Measurements from ENCODE around the gene TMEM63A.

TMEM63A gene

GRCh38 chr1:225886159-225887029 lies 4.2 kb upstream of the TMEM63A start:
- TF ChIP-seq Cebpa-rat (IDR thresholded peaks at IDR 0.05): no peak
- H3K4me1 ChIP-seq: peaks cover 28% of the 10 kb centered on the region
- no peaks in the 10 kb centered on the region for H3K36me3 ChIP-seq
- no peaks in the 10 kb centered on the region for H3K9me3 ChIP-seq
- H3K4me2 ChIP-seq: no peak overlapping the region
- H4K20me1 ChIP-seq: no peaks in the 10 kb centered on the region; the same call in 1 of the 2 replicates
- H3K4me3 ChIP-seq: no peak overlapping the region
- no peak overlapping the region for H3K27ac ChIP-seq
- no peak overlapping the region for H3K9ac ChIP-seq
- peaks cover 30% of the 10 kb centered on the region for H3K27me3 ChIP-seq

GRCh38 chr1:225885336-225885735 lies 3.2 kb upstream of the TMEM63A start:
- Histone ChIP-seq H3K4me2 (no peak overlapping the region), H3K27ac (no peak overlapping the region), H3K36me3 (no peaks in the 10 kb centered on the region), H3K4me3 (no peak overlapping the region), H3K4me1 (peaks cover 39% of the 10 kb centered on the region), H3K27me3 (peaks cover 30% of the 10 kb centered on the region), H4K20me1 (peaks cover 3% of the 10 kb centered on the region), H3K9me3 (no peaks in the 10 kb centered on the region), H3K9ac (no peak overlapping the region)
- no peak for TF ChIP-seq Cebpa-rat (IDR thresholded peaks at IDR 0.05)

DNA sequence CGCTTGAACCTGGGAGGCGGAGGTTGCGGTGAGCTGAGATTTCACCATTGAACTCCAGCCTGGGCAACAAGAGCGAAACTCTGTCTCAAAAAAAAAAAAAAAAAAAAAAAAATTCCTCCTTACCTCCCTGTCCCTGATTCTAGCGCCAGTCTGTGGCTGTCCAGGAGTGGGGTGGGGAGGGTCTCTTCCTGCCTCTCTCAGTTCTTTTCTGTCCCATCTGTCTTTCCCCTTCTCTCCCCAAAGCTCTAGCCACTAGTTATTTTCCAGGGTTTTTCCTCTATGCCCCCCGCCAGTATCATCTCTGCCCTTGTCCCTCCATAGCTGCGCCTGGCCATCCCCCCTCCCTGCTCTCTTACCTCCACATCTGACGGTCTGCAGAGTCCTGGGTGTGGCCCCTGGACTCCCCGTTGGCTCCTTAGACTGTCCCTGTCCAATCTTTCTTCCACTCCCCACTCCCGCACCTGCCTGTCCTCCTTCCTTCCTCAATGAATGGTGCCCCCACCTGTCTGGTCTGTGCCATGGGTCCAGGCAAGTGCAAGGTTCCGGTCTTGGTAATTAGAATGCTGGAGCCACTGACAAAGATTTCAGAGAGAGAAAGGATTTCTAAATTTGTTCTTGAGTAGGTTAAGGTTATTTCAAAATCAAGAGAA lies 1.6 kb upstream of the TMEM63A start:
- peaks cover 48% of the 10 kb centered on the region for H3K4me1 ChIP-seq
- H3K4me3 ChIP-seq: peak overlapping the region; percentile 93; the same call in 1 of the 2 replicates
- H4K20me1 ChIP-seq: peaks cover 6% of the 10 kb centered on the region
- no peak overlapping the region for H3K27ac ChIP-seq
- no peak overlapping the region for H3K9ac ChIP-seq
- no peaks in the 10 kb centered on the region for H3K9me3 ChIP-seq
- H3K36me3 ChIP-seq: no peaks in the 10 kb centered on the region
- peak overlapping the region; percentile 98 for H3K4me2 ChIP-seq
- H3K27me3 ChIP-seq: peaks cover 30% of the 10 kb centered on the region
- no peak for TF ChIP-seq Cebpa-rat (IDR thresholded peaks at IDR 0.05)

DNA sequence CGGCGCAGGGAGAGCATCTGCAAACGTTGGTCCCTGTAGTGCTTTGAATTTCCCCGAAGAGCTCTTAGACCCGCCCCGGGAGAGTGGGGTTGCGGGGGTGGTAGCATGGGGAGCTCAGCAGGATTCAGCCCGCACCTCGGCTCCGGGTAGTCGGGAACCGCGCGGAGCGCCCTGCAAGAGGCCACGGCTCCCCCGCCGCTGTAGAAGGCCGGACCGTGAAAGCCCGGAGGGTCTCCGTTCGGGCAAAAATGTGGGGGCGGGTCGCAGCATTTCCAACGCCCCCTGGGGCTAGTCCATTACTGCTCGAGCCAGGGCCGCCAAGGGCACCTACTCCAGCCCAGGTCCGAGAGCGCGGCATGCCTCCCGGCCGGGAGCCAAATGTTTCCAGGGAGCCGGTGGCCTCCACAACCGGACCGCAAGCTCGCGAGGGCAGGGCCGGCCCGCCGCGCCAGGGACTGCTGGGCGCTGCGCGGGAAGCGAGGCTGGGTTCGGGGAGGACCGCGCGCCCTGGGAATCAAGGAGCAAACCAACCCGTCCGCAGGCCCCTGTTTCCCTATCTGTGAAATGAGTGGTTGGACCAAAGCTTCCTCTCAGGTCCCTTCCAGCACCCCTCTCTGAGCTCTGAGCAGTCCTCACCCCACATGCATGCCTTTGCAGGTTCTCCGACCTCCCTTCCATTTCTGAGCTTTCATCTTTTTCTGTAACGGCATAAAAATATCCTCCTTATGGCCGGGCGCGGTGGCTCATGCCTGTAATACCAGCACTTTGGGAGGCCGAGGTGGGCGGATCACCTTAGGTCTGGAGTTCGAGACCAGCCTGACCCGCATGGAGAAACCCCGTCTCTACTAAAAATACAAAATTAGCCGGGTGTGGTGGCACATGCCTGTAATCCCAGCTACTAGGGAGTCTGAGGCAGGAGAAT lies 775 bp upstream of the TMEM63A start:
- peaks cover 49% of the 10 kb centered on the region for H3K4me1 ChIP-seq
- peak overlapping the region; percentile 93 for H3K4me3 ChIP-seq
- no peaks in the 10 kb centered on the region for H3K36me3 ChIP-seq
- peak overlapping the region; percentile 98 for H3K4me2 ChIP-seq
- TF ChIP-seq Cebpa-rat (IDR thresholded peaks at IDR 0.05): no peak
- H3K27me3 ChIP-seq: peaks cover 30% of the 10 kb centered on the region
- peaks cover 13% of the 10 kb centered on the region for H4K20me1 ChIP-seq
- H3K9ac ChIP-seq: peak overlapping the region; percentile 89
- peak overlapping the region; percentile 94 for H3K27ac ChIP-seq
- no peaks in the 10 kb centered on the region for H3K9me3 ChIP-seq

- Histone ChIP-seq H3K9me3 (no peaks in the 10 kb centered on the region), H3K4me1 (peaks cover 62% of the 10 kb centered on the region), H3K27me3 (peaks cover 19% of the 10 kb centered on the region), H3K4me2 (peak overlapping the region; percentile 98), H3K27ac (peak overlapping the region; percentile 94), H3K9ac (peak overlapping the region; percentile 89), H4K20me1 (peaks cover 24% of the 10 kb centered on the region), H3K36me3 (peaks cover 16% of the 10 kb centered on the region), H3K4me3 (peak overlapping the region; percentile 93)
- TF ChIP-seq Cebpa-rat (IDR thresholded peaks at IDR 0.05): no peak
Measured at GRCh38 chr1:225881081-225881958, 860 bp downstream of the TMEM63A start.

DNA sequence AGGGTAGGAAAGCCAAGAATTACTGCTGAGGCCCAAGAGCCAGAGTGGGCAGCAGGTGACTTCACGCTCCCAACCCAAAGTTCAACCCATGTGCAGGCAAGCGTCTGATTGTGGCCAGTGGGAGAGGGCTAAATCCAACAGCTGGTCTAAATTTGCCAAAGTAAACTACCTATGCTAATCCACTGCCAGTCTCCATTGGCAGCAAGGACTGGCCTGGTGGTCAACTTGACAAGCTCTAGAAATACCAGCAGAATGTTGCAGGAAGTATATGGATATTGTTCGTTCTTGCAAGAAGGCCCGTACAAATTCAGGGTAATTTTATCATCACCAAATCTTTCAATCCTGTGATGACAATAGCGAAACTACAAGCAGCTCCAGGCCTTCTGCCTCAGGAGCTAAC lies 1.5 kb downstream of the TMEM63A start:
- Histone ChIP-seq H3K4me3 (peak overlapping the region; percentile 93), H3K36me3 (peaks cover 23% of the 10 kb centered on the region), H4K20me1 (peaks cover 24% of the 10 kb centered on the region), H3K9ac (peak overlapping the region; percentile 89), H3K4me2 (peak overlapping the region; percentile 98), H3K4me1 (peaks cover 62% of the 10 kb centered on the region), H3K27me3 (peaks cover 18% of the 10 kb centered on the region), H3K9me3 (no peaks in the 10 kb centered on the region), H3K27ac (peak overlapping the region; percentile 94)
- TF ChIP-seq Cebpa-rat (IDR thresholded peaks at IDR 0.05): no peak

DNA sequence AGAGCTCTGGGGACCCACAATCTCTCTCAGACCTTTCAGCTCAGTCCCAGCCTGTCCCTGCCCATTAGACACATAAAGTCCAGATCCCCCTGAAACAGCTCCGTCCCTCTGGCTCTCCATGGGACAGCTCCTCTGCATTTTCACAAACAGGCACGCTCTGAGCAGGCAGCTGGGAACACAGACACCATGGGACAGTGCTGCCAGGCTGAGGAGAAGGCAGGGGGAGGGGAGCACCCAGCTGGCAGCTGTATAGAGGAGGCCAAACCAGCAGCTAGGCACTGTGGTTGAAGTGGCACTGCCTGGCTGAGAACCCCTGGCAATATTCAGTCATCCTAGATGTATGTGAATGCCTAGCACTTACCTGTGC lies 2.0 kb downstream of the TMEM63A start:
- peaks cover 27% of the 10 kb centered on the region for H3K36me3 ChIP-seq
- peaks cover 18% of the 10 kb centered on the region for H3K27me3 ChIP-seq
- H3K4me3 ChIP-seq: peak overlapping the region; percentile 93
- peaks cover 25% of the 10 kb centered on the region for H4K20me1 ChIP-seq
- H3K4me2 ChIP-seq: peak overlapping the region; percentile 98
- H3K9me3 ChIP-seq: no peaks in the 10 kb centered on the region
- peak overlapping the region; percentile 94 for H3K27ac ChIP-seq
- peak overlapping the region; percentile 89 for H3K9ac ChIP-seq
- H3K4me1 ChIP-seq: peaks cover 62% of the 10 kb centered on the region
- no peak for TF ChIP-seq Cebpa-rat (IDR thresholded peaks at IDR 0.05)

DNA sequence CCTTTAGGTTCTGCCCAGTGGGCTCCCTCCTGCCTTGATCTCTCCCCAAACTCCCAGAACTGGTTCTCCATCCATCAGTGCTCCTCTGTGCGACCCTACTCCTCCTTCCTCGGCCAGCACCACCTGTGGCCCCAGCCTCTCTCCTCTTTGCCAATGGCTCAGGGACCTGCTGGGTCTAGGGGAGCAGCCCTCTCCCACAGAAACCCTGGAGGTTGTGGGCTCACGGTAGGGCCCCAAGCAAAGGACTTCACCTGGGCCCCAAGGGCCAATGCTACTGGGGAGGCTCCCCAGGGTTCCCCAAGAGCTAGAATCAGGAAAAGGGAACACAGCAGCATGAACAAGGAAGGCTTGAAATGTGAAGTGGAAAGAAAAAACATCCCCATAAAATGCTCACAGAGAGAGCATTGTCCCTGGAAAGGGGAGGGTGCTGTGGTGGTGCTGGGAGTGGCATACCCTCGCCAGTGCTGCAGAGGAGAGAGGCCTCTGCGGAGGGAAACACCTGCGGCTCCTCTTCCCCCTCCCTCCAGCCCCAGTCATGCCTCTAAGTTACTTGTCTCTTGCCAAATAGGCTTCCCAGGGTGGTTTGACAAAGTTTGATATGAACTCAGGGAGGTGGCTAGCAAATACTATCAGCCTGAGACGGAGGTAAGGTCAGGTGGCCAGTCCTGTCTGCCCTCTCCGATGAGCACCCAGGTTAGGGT lies 2.5 kb downstream of the TMEM63A start:
- TF ChIP-seq Cebpa-rat (IDR thresholded peaks at IDR 0.05): peak; percentile 45; the same call in 1 of the 2 replicates
- H4K20me1 ChIP-seq: peaks cover 30% of the 10 kb centered on the region
- peaks cover 18% of the 10 kb centered on the region for H3K27me3 ChIP-seq
- H3K36me3 ChIP-seq: peaks cover 33% of the 10 kb centered on the region
- no peaks in the 10 kb centered on the region for H3K9me3 ChIP-seq
- peak overlapping the region; percentile 93 for H3K4me3 ChIP-seq
- H3K9ac ChIP-seq: peak overlapping the region; percentile 89
- peak overlapping the region; percentile 98 for H3K4me2 ChIP-seq
- peak overlapping the region; percentile 94 for H3K27ac ChIP-seq
- peaks cover 62% of the 10 kb centered on the region for H3K4me1 ChIP-seq
